Esophagus squamous epithelium (tissue), 5 donors: ENCODE data around the gene NPIPA3. TPM values are rescaled to one million over a fixed set of nuclear protein-coding genes. Genes with fewer than 3 reads are reported as not detected.
"Not testable (repeated sequence)": the region's sequence is repeated elsewhere in the genome, so short reads cannot be mapped to it uniquely, and the experiment has no call there.

ENCODE experiments used
- DNase-seq: peaks from one replicate; lab custom pipeline; 2025; lab: John Stamatoyannopoulos, UW
- H3K27ac ChIP-seq, 4 donors: fragments of 200-600 bp; sonication (generic); one replicate each; pipeline ENCODE4 v1.5.1; 2016 to 2019; ENCODE audit warnings: mild to moderate bottlenecking in 1 of 4
- H3K27me3 ChIP-seq, 4 donors: fragments of 200-600 bp; sonication (generic); 1 replicate in 3 of 4; 2 replicates in 1 of 4; pipeline versions ENCODE4 v1.5.1 to v1.6.0; 2017 to 2021; ENCODE audit warnings: antibody characterized with exemption in 1 of 4
- H3K36me3 ChIP-seq, 3 donors: fragments of 200-600 bp; sonication (generic); one replicate each; pipeline ENCODE4 v1.5.1; 2016 to 2019
- H3K4me1 ChIP-seq, 3 donors: fragments of 200-600 bp; sonication (generic); one replicate each; pipeline ENCODE4 v1.5.1; 2017 to 2019
- H3K4me3 ChIP-seq, 4 donors: fragments of 200-600 bp; sonication (generic); 1 replicate in 3 of 4; 2 replicates in 1 of 4; pipeline ENCODE4 v1.5.1; 2016 to 2019; ENCODE audit warnings: mild to moderate bottlenecking in 2 of 4, moderate library complexity in 1 of 4
- H3K9me3 ChIP-seq, 3 donors: fragments of 200-600 bp; sonication (generic); one replicate each; pipeline ENCODE4 v1.5.1; 2016 to 2019
- WGBS, 2 donors: methylation state at CpG; one replicate each; pipeline ENCODE4 v1.1.5; 2018; 5-methylcytosine and 5-hydroxymethylcytosine counted together
- intact Hi-C: fragments of 100-400 bp; cut with DNase I; formaldehyde crosslinking; loops from one replicate; pipeline ENCODE4 v1.15.0; 2022
- total RNA-seq, 4 donors: library from RNA; depleted of rRNA; stranded (reverse); fragments of >200 nt; gene quantifications; one replicate each; pipeline ENCODE4 v1.1.0, GENCODE V29; 2016
- donor health status: DM: yes; HTN: yes; CAD: no.

NPIPA3 gene
- total RNA-seq, 4 donors from 2014 or later, result 0.79 to 2.1 TPM; not detected in 2

DNA sequence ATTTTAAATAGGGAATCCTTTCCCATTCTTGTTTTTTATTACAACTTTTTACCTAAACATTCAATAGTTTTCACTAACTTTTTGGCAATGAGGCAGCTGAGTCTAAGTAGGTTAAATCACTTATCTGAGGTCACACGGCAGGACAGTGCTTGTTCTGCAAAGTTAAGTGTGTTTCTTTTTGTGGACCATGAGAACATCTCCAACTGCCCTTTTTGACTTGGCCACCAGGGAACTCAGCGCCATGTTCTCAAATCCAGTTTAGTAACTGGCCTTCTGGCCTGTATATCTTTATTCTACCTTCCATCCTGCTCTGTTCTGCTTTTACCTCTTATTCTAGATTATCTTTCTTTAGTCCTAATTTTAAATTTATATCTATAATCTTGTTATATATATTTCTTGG, 70.4 kb downstream of the NPIPA3 start:
- DNase-seq, H3K36me3 ChIP-seq, H3K27ac ChIP-seq, H3K4me1 ChIP-seq, H3K9me3 ChIP-seq, H3K27me3 ChIP-seq, H3K4me3 ChIP-seq, intact Hi-C loops: not testable (repeated sequence)
- no CpG with 5 or more reads among the region's 2 CpGs for WGBS, 2 donors

DNA sequence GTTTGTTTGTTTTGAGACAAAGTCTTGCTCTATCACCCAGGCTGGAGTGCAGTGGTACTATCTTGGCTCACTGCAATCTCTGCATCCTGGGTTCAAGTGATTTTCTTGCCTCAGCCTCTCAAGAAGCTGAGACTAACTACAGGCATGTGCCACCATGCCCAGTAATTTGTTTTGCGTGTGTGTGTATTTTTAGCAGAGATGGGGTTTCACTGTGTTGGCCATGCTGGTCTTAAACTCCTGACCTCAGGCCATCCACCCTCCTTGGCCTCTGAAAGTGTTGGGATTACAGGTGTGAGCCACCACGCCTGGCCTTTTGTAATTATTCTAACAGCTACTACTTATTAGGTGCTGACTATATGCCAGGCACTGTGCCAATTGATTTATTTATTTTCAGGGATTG, 72.4 kb downstream of the NPIPA3 start:
- H3K27me3 ChIP-seq, H3K36me3 ChIP-seq, H3K4me1 ChIP-seq, H3K27ac ChIP-seq, H3K9me3 ChIP-seq, H3K4me3 ChIP-seq, intact Hi-C loops, DNase-seq: not testable (repeated sequence)
- WGBS, 2 donors, result no CpG with 5 or more reads among the region's 2 CpGs

Other genes starting within 250 kb of the NPIPA3 start
- 10 to 100 TPM; 11.4 to 26.9 (median 20.7) TPM for gene PARN, start 73.2 kb upstream of the NPIPA3 start, total RNA-seq
- 10 to 100 TPM; 15.1 to 40.4 (median 22.9) TPM for gene BFAR, start 70.5 kb upstream of the NPIPA3 start, total RNA-seq
- under 1 TPM in 1 of 4 donors, not detected in 3; 0.66 TPM for gene PLA2G10, start 9.1 kb upstream of the NPIPA3 start, total RNA-seq
- gene NPIPA2, start 39.1 kb downstream of the NPIPA3 start, total RNA-seq, result 1 to 10 TPM in 1 of 4 donors, under 1 TPM in 1, not detected in 2; 0.79 to 2.1 TPM
- gene NOMO1, start 130.3 kb downstream of the NPIPA3 start, total RNA-seq, result 10 to 100 TPM; 34.1 to 73.9 (median 42.5) TPM
- 10 to 100 TPM; 14.5 to 88.7 (median 32.2) TPM for gene NPIPA1, start 234.0 kb downstream of the NPIPA3 start, total RNA-seq